ENCODE measurements around the gene MT1A.

MT1A gene

DNA sequence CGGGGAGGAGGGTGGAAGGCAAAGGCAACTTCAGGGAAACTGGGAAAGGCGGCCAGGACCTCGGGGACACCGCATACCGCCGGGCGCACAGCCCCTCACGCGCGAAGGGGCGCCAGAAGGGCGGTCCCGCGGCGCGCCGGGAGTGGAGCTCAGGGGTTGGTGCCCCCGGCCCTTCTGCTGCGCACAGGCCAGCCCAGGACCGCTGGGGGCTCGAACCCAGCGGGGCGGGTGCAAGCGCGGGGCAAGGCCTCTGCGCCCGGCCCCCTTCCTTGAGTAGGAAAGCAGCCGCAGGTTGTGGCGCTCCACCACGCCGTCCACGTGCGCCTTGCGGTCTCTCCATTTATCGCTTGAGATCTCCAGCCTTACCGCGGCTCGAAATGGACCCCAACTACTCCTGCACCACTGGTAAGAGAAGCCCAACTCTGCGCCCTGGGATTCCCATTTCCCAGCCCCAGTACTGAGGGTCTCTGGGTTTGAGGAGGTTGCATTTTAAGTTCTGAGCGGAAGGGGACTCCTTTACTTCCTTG lies 3.0 kb upstream of the MT1A start:
- DNase-seq (ENCODE audit: low spot score), result no peak
- TF ChIP-seq, protein P1, sequence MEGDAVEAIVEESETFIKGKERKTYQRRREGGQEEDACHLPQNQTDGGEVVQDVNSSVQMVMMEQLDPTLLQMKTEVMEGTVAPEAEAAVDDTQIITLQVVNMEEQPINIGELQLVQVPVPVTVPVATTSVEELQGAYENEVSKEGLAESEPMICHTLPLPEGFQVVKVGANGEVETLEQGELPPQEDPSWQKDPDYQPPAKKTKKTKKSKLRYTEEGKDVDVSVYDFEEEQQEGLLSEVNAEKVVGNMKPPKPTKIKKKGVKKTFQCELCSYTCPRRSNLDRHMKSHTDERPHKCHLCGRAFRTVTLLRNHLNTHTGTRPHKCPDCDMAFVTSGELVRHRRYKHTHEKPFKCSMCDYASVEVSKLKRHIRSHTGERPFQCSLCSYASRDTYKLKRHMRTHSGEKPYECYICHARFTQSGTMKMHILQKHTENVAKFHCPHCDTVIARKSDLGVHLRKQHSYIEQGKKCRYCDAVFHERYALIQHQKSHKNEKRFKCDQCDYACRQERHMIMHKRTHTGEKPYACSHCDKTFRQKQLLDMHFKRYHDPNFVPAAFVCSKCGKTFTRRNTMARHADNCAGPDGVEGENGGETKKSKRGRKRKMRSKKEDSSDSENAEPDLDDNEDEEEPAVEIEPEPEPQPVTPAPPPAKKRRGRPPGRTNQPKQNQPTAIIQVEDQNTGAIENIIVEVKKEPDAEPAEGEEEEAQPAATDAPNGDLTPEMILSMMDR (IDR thresholded peaks at IDR 0.05; ENCODE audit: borderline replicate concordance, control extremely low read depth, extremely low read depth, insufficient read depth, missing control alignments), result no peak
- in situ Hi-C loops (cut with MboI; ENCODE audit: low sequenced_read_pairs, unreplicated experiment), result no loop called here

DNA sequence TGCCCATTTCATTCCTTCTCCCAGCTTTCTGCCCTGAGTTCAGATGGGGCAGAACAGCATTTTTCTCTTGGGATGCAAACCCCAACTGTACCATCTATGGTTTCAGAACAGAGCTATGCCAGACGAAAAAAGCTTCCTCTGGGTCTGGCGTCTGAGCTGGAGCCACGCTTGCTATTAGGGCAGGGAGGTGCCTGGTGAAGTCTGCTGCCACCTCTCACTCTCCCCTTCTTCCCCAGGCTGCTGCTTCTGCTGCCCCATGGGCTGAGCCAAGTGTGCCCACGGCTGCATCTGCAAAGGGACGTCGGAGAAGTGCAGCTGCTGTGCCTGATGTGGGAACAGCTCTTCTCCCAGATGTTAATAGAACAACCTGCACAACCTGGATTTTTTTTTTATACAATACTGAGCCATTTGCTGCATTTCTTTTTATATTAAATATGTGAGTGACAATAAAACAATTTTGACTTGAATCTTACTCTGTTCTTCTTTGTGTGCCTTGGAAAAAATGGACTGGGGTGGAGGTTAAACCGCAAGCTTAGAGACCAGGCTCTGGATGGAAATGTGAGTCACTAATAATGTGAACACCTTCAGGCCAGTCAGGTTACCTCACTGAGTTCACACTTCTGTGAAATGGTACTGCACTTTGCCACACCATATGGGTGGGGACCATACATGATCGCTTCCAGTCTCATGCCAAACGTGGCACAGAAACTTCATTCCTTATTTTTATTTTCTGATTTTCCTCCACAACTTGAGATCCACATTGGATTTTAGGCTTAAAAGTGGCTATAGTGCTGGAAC lies 1.7 kb upstream of the MT1A start:
- in situ Hi-C loops (cut with MboI; ENCODE audit: low sequenced_read_pairs, unreplicated experiment), result no loop called here
- no peak for DNase-seq (ENCODE audit: low spot score)
- TF ChIP-seq, protein P1 (IDR thresholded peaks at IDR 0.05; ENCODE audit: borderline replicate concordance, control extremely low read depth, extremely low read depth, insufficient read depth, missing control alignments), result no peak

DNA sequence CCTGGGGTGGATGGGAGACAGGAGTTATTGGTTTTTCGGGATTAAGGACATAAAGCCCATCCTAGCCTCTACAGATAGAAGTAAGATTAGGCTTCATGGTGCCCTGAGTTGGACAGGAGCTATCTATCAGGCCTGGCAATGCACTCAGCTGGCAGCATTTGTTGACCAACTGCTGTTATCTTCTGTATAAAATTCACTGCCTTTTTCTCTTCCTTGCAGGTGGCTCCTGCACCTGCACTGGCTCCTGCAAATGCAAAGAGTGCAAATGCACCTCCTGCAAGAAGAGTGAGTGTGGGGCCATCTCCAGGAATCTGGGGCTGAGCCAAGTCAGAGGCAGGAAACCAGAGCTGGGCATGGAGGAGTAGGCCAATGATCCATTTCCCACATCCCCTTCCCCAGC lies 579 bp downstream of the MT1A start:
- DNase-seq (ENCODE audit: low spot score), result no peak
- in situ Hi-C loops (cut with MboI; ENCODE audit: low sequenced_read_pairs, unreplicated experiment), result no loop called here
- TF ChIP-seq, protein P1 (IDR thresholded peaks at IDR 0.05; ENCODE audit: borderline replicate concordance, control extremely low read depth, extremely low read depth, insufficient read depth, missing control alignments), result no peak

DNA sequence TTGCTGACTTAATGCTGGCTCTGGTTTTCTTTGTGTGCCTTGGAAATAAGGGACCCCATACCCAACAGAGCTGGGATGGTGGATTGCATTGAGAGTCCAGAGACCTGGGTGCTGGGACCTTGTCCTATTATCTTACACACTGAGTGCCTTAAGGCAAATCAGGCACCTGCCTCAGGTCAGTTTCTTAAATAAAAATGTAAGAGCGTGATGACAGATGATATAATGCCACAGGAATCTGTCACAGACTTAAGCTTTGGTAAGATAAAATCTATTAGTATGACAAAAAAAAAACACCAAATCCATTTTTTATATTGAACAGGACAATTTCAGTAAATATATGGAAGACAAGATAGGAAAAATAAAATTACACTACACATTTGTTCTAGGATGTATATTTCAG lies 1.6 kb downstream of the MT1A start:
- no peak for DNase-seq (ENCODE audit: low spot score)
- TF ChIP-seq, protein P1 (IDR thresholded peaks at IDR 0.05; ENCODE audit: borderline replicate concordance, control extremely low read depth, extremely low read depth, insufficient read depth, missing control alignments), result no peak
- in situ Hi-C loops (cut with MboI; ENCODE audit: low sequenced_read_pairs, unreplicated experiment), result no loop called here

DNA sequence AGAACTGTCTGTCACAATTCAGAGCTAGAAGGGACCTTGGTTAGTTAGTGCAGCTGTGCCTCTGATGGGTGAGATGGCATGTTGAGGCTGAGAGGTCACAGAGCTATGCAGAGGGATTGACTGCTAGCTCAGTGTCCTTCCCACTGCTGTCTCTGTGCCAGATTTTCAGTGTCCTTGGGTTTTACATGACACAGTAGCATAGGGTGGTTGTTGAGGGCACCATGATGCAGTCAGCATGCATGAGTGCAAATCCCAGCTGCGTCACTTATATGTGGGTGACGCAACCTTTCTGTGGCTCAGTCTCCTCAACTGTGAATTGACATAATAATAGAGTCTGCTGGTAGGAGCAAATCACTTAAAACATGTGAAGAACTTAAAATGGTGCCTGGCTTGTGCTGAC lies 2.7 kb downstream of the MT1A start:
- in situ Hi-C loops (cut with MboI; ENCODE audit: low sequenced_read_pairs, unreplicated experiment), result no loop called here
- no peak for DNase-seq (ENCODE audit: low spot score)

DNA sequence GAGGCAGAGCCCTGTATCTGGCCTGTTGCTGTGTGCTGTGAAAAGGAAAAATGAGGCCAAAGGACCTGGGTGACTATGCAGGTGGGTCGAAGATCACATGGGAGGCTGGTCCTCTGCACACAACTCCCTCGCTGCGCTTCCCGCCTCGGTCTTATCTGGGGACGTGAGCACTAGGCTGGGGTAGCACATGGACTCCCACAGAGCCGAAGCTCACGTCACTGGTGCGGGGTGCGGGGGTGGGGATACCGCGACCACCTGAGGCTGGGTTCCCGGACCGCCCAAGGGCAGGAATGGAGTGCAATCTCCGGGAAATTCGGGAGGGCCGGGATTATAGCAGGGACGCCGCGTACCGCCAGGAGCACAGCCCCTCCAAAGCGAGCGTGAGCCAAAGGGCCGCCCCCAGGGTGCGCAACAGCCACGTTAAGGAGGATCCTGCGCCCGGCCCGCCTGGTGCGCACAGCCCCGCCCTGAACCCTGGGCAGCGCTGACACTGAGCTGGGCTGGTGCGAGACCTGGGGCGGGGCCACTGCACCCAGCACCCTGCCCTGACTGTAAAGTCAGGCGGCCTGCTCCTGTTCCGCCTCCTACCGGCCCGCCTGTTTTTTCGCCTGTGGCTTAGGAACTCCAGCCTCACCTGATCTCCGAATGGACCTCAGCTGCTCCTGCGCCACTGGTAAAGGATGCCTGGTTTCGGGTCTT lies 4.8 kb downstream of the MT1A start:
- in situ Hi-C loops (cut with MboI; ENCODE audit: low sequenced_read_pairs, unreplicated experiment), result no loop called here
- TF ChIP-seq, protein P1 (IDR thresholded peaks at IDR 0.05; ENCODE audit: borderline replicate concordance, control extremely low read depth, extremely low read depth, insufficient read depth, missing control alignments), result no peak
- peak; percentile 54 for DNase-seq (ENCODE audit: low spot score)

More for the DNA sequence above, 2.7 kb downstream of the MT1A start:
- TF ChIP-seq, protein P1 (IDR thresholded peaks at IDR 0.05; ENCODE audit: borderline replicate concordance, control extremely low read depth, extremely low read depth, insufficient read depth, missing control alignments), result no peak

All from GM13976 (cell line).